ENCODE measurements around the gene NRXN3.
"Not testable (repeated sequence)": the region's sequence is repeated elsewhere in the genome, so short reads cannot be mapped to it uniquely, and the experiment has no call there.

Gene NRXN3

GRCh38 chr14:78501909-78502308 is 331.7 kb downstream of the NRXN3 start:
- no peak for DNase-seq

DNA sequence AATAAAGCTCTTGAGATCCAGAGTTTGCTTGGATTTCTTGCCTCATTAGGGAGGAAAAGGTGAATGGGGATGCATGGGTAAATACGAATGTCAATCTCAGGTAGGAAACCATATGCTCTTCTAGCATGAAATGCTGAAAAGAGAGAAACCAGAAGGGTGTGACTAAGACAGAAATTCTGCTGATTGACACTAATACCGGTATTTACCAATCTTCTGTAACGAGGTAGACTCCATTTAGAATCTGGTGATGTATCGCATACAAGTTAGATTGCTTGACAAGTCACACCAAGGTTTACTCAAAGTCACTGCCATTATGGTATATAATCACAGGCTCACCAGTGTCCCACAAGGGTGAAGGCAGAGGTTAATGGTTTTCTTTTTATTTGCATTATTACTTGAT is 337.9 kb downstream of the NRXN3 start:
- no peak for DNase-seq

DNA sequence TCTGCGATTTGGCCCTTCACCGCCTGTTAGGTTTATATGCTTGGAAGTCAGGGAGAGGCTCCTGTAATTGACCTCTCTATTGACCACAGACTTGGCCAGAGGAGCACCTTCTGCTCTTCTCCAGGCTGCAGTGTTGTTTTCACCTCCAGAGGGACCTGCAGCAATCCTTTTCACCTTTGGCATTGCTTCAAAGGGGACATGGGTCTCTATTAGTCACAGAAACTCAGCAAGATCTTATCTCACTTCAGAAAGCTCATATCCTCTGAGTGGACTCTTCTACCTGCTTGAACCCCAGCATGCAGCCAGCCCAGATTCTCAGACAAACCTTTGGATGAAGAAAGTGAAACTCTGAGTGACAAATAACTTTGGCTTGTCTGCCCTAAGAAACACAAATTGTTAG is 339.3 kb downstream of the NRXN3 start:
- peak; percentile 68 for DNase-seq

DNA sequence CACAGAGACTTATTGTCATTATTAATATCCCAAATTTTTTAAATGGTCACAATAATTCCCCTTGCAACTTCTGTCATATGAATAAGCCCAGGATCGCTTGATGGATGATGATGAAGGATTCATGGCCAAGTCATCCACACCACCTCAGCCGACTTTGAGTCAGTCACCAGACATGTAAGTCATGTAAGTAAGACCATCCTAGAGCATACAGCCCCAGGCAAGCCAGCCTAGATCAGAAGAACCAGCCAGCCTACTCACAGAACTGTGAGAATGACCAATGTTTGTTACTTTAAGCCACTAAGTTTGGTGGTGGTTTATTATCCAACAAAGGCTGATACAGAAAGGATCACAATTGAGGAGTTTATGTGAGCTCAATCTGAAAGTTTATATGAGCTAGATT is 341.8 kb downstream of the NRXN3 start:
- no peak for DNase-seq

DNA sequence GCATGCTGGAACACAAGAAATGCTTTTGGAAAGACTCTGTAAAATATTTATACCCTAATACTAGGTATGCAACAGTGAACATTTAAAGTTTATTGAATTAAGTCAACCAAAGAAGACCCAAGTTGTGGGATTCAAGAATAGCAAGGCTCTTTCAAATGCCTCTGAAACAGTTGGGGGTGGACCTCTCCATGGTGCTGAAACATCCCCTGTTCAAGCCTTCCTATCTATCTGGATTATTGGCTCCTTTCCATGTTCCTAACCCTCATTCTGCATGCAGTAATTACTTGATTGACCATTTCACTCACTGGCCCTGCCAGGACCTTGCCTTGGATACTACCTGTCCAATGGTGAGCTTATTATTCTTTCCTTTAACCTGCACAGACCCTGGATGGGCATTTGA is 349.7 kb downstream of the NRXN3 start:
- no peak for DNase-seq

DNA sequence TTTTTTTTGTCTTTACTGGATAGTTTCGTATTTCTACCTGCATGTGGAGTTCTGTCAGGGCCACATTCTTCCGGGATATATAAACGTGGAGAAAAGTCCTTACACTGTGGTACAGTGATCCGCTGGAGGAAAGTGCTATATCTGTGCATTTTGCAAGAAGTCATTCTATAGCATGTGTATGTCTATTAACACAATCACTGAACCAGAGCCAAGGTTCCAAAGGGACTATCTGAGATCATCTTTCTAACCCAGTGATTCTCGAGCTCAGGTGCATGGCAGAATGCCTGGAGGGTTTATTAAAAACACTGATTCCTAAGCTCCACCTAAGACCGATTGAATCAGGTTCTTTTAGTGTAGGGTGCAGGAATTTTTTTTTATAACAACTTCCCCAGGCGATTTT is 354.0 kb downstream of the NRXN3 start:
- DNase-seq = no peak

- no peak for DNase-seq
Observed at GRCh38 chr14:78524766-78525165, 354.6 kb downstream of the NRXN3 start.

- no peak for DNase-seq
Observed at GRCh38 chr14:78530078-78530477, 359.9 kb downstream of the NRXN3 start.

DNA sequence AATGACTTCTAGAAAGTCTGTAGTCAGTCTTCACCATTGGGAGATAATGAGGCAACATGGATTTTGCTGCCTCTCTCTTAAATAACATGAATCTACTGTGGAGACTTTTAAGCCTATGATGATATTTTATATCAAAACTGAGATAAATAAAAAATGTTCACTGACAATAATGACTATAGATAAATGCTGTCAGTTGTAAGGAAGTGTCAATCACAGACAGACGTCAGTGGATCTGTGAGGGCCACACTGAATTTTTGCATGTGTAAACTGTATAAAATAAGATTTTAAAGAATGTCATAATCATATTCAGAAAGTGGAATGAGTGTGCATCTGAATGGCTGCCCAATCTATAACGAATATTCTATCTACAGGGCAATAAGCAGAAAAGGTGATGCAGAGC is 364.0 kb downstream of the NRXN3 start:
- no peak for DNase-seq

DNA sequence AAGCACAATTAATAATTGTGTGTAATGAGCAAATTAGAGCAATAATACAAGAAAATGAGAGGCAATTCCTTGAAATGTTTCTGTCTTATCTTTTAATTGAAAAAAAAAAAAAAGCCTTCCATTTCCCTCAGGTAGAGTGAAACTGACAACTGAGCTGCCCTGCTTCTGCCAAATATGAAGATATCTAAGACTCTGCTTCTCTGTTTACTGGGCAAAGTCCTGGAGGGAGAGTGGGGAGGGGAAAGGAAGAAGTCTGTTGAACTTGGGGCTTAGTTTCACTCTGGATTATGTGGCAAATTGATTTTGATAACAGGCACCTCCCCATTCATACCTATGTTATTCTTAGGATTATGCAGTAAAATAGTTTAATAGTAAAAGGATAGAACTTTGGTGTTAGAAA is 364.9 kb downstream of the NRXN3 start:
- DNase-seq = no peak

DNA sequence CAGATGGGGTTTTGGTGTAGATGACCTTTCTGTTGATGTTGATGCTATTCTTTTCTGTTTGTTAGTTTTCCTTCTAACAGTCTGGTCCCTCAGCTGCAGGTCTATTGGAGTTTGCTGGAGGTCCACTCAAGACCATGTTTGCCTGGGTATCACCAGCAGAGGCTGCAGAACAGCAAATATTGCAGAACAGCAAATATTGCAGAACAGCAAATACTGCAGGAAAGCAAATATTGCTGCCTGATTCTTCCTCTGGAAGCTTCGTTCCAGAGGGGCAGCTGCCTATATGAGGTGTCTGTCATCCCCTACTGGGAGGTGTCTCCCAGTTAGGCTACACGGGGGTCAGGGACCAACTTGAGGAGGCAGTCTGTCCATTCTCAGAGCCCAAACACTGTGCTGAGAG is 371.6 kb downstream of the NRXN3 start:
- not testable (repeated sequence) for DNase-seq

GRCh38 chr14:78543433-78543832 is 373.3 kb downstream of the NRXN3 start:
- DNase-seq = no peak

DNA sequence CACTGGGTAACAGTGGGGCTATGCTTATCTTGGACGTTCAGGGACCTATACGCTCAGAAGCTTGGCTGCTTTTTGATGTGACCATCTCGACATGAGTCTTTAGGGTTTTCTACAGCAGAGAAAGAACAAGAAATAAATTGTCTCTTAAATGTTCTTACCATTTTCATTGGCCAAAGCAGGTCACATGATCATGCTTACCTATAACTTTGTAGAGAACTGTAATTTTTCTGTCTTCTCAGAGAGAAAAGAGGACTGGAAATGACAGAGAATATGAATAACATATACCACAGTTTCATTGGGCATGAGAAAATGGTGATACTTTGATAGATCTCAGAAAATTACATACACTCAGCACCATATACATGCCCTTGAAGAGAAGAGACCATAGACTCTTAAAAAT is 390.9 kb downstream of the NRXN3 start:
- no peak for DNase-seq

GRCh38 chr14:78566026-78566858 is 396.1 kb downstream of the NRXN3 start:
- DNase-seq = peak; percentile 73

GRCh38 chr14:78566859-78567172 is 396.6 kb downstream of the NRXN3 start:
- no peak for DNase-seq

GRCh38 chr14:78567343-78567742 is 397.2 kb downstream of the NRXN3 start:
- peak; percentile 93 for DNase-seq

- not testable (repeated sequence) for DNase-seq
Observed at GRCh38 chr14:78573736-78574135, 403.6 kb downstream of the NRXN3 start.

GRCh38 chr14:78576437-78577166 is 406.4 kb downstream of the NRXN3 start:
- DNase-seq = no peak

GRCh38 chr14:78581229-78581628 is 411.1 kb downstream of the NRXN3 start:
- no peak for DNase-seq

- DNase-seq = no peak
Observed at GRCh38 chr14:78586681-78587080, 416.5 kb downstream of the NRXN3 start.

GRCh38 chr14:78588906-78589305 is 418.7 kb downstream of the NRXN3 start:
- no peak for DNase-seq

- no peak for DNase-seq
Observed at GRCh38 chr14:78592616-78593219, 422.5 kb downstream of the NRXN3 start.

DNA sequence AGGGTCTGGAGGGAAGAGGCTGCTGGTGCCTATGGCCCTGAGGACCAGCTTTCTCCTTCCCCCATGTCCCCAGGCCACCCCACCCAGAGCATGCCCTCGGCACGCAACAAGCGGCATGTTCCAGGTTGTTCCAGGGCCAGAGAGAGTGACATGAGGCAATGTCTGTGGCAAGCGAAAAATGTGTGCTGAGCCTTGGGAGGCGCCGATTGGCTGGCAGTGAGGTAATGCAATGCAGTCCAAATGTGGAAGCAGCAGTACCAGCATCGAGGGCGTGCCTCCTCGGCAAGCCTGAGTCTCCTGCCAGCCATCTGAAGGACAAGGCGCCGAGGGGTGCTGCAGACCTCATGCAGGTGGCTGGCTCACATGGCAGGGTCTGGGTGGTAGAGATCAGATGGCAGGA is 423.8 kb downstream of the NRXN3 start:
- no peak for DNase-seq

- no peak for DNase-seq
Observed at GRCh38 chr14:78595797-78596196, 425.6 kb downstream of the NRXN3 start.
